ENCODE measurements around the gene PDZRN4.
"Not testable (repeated sequence)": the region's sequence is repeated elsewhere in the genome, so short reads cannot be mapped to it uniquely, and the experiment has no call there.

PDZRN4 gene

GRCh38 chr12:41287500-41288141, 99.5 kb downstream of the PDZRN4 start:
- DNase-seq: no peak

- DNase-seq: no peak
Measured at GRCh38 chr12:41288142-41288811, 100.2 kb downstream of the PDZRN4 start.

DNA sequence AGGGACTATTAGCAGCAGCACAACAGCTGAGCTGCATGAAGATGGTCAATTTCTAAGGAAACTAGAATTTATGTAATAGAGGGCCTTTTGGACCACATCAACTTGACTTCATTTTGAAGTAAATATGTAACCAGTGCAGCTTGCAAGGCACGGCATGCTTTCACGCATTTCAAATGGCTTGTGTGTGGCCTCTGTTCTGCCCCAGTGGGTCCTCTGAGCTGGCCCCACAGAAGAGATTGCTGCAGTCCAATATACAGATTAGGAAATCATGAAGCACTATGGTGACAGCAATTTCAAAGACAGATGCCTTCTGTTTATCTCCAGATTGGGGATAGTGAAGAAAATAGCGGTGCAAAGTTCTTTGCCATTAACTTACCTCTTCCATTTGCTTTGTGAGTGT, 101.4 kb downstream of the PDZRN4 start:
- DNase-seq: no peak

- DNase-seq: no peak
Measured at GRCh38 chr12:41293011-41293410, 104.9 kb downstream of the PDZRN4 start.

DNA sequence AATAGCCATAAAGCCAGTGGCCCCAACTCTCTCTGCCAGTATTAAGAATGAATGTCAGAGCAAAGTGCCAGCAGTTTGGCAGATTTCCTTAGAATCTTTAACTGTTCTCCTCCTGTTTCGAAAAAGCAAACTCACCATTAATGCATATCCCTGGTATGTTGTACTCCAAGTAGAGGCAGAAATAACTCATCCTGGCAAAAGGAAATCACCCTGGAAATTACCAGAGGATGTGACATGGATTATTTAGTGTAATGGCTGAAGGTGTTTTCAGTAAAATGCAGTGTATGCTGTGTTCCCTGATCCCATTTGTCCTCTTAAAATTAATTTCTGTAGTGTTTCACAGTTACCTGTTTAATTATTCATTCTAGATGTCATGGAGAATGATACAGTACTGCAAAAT, 105.3 kb downstream of the PDZRN4 start:
- no peak for DNase-seq

GRCh38 chr12:41302979-41303403, 114.9 kb downstream of the PDZRN4 start:
- no peak for DNase-seq

DNA sequence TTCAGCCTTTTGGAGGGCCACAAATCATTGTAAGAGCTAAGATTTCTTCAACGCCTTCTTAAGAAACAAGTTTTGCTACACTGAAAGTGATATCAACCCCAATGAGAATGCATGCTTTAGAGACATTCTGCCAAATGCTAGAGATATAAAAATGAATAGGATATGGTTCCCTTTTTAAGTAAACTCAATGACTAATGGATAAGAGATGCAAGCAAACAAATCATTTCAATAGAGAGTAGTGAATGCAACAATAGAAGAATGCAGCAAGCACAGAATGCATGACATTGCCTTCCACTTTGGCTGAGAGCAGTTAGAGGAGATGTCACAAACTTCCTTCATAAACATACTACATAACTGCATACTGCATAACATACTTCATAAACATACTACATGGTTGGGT, 116.4 kb downstream of the PDZRN4 start:
- DNase-seq: no peak

DNA sequence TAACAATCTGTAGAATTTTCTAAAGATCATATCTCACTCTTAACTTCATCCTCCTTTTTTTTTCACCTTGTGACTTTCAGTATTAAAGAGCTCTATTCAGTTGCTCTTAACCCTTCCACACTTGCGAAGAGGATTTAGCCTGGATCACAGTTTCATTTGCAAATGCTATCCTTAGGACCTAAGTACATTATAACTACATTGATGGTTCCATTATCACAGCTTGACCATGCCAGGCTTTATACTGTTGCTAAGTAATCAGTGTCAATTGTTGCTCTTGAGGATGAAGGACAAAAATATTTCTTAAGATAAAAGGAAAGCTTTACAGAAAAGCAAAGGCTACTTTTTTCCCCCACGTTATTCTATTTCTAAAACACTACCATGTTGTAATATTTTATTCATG, 122.2 kb downstream of the PDZRN4 start:
- DNase-seq: no peak

DNA sequence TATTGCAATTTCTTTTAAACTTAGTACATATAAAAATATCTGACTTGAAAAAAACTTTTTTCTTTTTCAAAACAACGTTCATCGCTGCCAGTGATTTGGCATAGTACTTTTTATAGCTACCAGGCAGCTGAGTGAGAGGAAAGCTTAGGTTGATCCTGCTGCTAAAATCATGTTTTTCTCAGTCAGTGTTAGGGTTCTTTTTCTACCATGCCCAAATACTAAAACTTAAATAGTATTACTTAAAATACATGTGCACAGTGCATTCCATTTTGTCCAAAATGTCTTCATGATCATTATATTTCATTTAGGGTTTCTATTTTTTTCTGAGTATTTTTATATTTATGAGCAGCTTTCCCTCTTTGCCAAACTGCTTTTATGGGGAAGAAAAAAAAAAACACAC, 123.8 kb downstream of the PDZRN4 start:
- no peak for DNase-seq

DNA sequence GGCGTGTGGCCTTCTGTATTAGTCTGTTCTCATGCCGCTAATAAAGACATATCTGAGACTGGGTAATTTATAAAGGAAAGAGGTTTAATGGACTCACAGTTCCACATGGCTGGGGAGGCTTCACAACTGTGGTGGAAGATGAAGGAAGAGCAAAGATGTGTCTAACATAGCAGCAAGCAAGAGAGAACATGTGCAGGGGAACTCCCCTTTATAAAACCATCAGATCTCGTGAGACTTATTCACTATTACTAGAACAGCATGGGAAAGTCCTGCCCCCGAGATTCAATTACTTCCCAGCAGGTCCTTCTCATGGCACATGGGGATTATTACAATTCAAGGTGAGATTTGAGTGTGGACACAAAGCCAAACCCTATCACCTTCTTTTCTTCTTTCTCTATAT, 124.3 kb downstream of the PDZRN4 start:
- DNase-seq: not testable (repeated sequence)

DNA sequence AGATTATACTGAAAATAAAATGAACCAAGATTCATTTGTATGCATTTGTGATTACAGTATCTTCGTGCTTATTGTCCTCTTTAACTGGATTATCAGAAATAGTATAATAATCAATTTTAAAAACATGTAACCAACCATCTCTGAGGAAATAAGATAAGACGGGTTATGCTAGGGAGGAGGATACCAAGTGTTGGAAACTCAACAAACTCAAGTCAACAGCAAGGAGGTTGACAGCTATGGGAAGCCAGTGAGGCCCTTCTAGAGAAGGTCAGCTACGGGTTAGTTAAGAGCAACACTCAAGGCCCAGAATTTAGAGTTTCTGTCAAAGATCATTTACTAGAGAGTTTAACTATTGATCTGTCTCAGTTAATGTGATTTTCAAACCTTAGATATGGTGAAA, 137.2 kb downstream of the PDZRN4 start:
- no peak for DNase-seq

- DNase-seq: no peak
Measured at GRCh38 chr12:41327096-41327895, 139.2 kb downstream of the PDZRN4 start.

DNA sequence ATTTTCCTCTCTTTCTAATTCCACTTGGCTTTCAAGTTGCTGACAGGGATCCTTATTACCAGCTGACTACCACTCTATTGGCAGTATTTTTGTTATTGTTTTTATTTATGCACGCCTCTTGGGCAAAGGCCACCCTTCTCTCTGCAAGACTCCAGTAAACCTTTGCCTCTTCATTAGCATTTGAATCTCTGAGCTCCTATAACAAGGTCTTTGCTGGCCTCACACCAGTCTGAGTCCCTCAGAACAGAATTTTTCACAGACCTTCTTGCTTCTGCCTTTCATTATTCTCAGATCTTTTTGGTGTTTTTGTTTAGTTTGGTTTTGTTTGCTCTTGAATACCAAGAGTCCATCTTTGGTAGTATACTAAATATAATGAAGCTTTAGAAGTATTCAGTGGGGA, 145.9 kb downstream of the PDZRN4 start:
- no peak for DNase-seq

DNA sequence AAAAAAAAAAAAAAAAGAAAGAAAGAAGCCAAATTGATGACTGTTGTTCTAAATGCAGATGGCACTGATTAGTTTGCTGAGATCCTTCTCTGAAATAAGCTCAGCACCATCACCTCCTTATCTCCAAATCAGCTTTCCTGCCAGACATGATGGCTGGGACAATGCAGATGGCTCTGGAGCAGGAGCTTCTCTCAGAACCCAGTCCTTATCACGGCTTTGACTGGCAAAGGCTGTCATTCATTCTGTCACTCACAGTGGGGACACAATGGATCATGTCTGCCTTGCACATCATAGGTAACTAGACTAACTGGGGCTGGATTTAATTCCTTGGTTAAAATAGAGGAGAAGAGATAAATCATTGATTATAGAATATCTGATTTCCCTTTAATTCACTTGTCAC, 146.3 kb downstream of the PDZRN4 start:
- no peak for DNase-seq

- DNase-seq: no peak
Measured at GRCh38 chr12:41336041-41336549, 148.0 kb downstream of the PDZRN4 start.

DNA sequence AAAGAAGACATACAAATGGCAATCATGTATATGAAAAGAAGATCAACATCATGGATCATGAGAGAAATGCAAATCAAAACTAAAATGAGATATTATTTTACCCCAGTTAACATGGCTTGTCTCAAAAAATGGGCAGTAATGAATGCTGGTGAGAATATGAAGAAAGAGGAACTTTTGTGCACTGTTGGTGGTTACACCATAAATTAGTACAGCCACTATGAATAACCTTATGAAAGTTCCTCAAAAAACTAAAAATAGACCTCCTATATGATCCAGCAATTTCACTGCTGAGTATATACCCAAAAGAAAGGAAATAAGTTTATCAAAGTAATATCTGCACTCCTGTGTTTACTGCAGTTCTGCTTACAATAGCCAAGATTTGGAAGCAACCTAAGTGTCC, 151.7 kb downstream of the PDZRN4 start:
- no peak for DNase-seq

- no peak for DNase-seq
Measured at GRCh38 chr12:41344776-41345470, 156.8 kb downstream of the PDZRN4 start.

DNA sequence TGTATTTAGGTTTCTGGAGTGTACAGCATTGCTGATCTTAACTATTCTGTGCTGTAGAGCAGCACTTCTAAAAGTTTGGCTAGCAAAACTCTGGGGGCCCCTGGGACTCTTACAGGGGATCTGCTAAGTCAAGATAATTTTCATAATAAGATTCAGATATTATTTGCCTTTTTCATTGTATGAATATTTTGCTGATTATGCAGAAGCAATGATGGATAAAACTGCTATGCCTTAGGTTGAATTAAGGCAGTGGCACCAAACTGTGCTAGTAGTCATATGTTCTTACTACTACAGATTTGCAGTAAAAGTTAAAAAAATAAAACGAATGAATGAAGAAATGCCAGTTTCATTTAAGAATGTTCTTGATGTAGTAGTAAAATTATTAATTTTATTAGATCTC, 160.1 kb downstream of the PDZRN4 start:
- DNase-seq: no peak

GRCh38 chr12:41356181-41356580, 168.1 kb downstream of the PDZRN4 start:
- no peak for DNase-seq

DNA sequence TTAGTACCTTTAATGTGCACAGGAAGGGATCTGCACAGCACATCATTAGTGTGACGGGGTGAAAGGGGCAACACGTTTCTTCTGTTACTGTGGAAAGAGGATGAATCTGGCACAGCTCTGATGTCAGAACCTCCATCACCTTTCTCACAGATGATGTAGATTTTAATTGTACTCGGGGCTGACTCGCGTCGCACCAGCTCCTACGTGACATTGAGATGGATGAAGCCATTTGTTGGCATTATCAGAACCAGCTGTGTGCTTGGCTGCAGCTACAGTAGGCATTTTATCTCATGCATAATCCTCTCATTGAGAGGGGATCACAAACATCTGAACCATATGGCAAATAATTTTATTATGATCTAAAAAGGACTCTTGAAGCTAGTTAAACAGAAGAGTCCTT, 173.6 kb downstream of the PDZRN4 start:
- no peak for DNase-seq

DNA sequence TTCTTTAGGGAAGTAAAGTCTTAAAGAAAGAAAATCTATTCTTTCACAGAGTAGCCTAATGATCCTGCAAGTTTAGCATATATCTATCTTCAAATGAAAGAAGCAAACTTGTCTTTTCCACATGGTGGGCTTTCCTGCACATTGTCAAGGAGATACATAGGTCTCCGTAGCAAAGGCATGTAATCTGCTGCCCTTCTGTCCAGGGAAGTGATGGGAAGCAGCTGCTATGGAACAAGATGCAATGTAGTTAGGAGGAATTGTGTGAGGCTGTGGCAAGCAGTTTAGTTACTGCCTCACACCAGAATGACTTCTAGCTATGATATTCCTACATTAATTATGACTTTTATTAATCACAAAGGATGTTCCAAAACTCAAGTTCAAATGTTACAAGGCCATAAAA, 174.4 kb downstream of the PDZRN4 start:
- no peak for DNase-seq

- no peak for DNase-seq
Measured at GRCh38 chr12:41362931-41363330, 174.8 kb downstream of the PDZRN4 start.

DNA sequence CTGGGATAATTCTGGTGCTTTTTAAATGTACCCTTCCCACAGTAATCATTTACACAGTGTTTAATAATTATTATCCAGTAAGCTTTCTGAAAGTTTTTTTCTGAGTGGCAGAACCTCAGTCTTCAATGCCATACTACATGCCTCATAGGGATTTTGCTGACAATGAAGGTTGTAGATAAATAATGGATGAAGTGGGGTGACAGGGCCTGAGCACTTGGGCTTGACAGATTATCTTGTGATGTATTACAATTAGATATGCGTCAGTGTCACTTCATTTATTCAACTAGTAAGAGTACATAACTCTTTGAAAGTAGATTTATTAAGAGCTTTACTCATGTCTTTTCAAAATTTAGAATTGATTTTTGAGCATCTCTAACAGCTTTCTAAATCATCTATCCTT, 176.1 kb downstream of the PDZRN4 start:
- no peak for DNase-seq

Measured in CD4-positive, alpha-beta T cell treated with Interferon gamma for 1 hour (primary cell).